ENCODE results near the gene AMER3.

- TF ChIP-seq EZH2phosphoT487 (IDR thresholded peaks at IDR 0.05; ENCODE audit: insufficient read depth, low read depth) (no peak), EZH2 (IDR thresholded peaks at IDR 0.05; ENCODE audit: insufficient read depth, poor library complexity, severe bottlenecking) (no peak)
These were observed 55.1 kb downstream of the AMER3 start for GRCh38 chr2:130810490-130810889.
